NCI-H2081 treated with DMSO at 0.1 percent for 48 hours (cell line): ENCODE results near the gene TGFB1I1.
"Not testable (repeated sequence)": the region's sequence is repeated elsewhere in the genome, so short reads cannot be mapped to it uniquely, and the experiment has no call there.

Experiments
- DNase-seq: peaks from one replicate; lab custom pipeline; 2025; lab: John Stamatoyannopoulos, UW

Gene TGFB1I1

DNA sequence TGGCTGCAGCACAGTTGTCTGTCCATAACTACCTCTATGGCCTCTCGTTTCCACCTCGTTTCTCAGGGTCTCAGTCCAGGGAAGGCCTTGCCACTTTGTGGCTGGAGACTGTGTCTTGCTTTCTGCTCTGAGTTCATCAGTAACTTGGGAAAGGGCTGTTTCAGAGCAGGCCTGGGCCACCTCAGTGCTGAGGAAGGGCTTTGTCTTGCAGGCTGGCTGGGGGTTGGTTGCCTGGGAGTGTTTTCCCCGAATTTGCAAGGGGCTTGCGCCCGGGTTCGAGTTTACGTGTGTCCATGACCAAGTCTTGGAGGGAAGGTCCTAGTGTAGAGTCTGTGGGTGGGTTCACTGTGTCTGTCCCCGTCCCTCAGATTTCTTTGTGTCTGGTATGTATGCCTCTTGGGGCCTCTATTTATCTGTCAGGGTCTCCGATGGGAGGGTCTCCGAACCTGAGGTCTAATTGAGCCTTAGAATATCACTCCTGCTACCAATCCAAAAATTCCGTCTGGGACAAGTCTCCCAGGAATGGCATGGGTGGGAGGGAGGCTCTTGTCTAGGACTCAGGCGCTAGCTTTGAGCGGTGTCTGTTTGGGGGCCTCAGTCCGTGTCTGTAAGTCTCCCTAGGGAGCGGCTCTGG lies 594 bp upstream of the TGFB1I1 start:
- DNase-seq = no peak

- peak; percentile 50 for DNase-seq
Measured at GRCh38 chr16:31472709-31473203, 804 bp downstream of the TGFB1I1 start.

DNA sequence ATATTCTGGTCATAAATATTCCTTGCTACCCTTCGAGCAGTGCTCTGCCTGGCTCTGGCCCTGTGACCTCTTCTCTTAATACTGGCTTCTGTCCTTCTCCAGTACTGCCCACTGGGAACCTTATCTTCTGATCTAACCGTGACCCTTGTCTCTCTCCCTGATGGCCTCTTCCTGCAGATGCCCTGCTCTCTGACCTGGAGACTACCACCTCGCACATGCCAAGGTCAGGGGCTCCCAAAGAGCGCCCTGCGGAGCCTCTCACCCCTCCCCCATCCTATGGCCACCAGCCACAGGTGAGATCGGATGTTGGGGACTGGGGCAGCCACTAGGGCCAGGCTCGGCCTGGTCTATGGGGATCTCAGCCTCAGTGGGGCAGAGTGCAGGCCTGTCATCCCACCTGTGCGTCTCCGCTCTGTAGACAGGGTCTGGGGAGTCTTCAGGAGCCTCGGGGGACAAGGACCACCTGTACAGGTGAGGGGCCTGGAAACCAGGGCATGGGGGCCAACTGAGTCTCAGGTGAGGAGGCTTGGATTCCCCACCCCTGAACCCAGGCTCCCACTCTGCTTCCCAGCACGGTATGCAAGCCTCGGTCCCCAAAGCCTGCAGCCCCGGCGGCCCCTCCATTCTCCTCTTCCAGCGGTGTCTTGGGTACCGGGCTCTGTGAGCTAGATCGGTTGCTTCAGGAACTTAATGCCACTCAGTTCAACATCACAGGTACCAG lies 1.5 kb downstream of the TGFB1I1 start:
- DNase-seq = no peak

- DNase-seq = no peak
Measured at GRCh38 chr16:31474173-31474714, 2.3 kb downstream of the TGFB1I1 start.

DNA sequence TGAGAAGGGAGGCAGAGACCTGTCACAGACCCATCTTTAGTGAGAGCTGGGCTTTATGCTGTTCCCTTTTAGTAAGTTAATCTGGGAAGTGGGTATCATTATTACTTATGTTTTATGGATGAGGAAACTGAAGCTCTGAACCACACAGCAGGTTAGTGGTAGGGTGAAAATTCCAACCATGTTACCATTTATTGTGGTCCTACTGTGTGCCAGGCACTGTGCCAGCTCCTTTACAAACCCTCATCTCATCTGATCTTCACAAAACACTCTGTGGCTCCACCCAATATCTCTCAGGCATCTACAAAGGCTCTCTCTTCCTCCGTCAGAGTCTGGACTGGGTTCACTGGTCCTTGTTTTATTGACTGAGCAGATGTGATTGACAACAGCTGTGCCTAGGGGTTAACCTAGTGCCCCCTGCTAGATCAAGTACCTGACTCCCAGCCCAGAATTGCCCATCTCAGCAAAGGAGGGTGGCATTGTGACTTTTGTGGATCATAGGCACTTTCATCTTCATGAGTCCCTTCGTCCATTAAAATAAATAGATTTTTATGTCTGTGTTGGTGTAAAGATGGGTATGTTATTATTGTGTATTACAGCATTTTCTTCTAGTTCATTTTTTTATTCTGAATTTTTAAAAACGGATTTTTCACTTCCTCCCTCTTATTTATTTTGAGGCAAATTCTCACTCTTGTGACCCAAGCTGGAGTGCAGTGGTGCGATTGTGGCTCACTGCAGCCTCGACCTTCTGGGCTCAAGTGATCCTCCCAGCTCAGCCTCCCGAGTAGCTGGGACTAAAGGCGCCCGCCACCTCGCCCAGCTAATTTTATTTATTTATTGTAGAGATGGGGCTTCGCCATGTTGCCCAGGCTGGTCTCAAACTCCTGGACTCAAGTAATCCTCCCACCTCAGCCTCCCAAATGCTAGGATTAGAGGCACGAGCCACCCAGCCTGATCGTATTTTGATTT lies 3.1 kb downstream of the TGFB1I1 start:
- DNase-seq = no peak

DNA sequence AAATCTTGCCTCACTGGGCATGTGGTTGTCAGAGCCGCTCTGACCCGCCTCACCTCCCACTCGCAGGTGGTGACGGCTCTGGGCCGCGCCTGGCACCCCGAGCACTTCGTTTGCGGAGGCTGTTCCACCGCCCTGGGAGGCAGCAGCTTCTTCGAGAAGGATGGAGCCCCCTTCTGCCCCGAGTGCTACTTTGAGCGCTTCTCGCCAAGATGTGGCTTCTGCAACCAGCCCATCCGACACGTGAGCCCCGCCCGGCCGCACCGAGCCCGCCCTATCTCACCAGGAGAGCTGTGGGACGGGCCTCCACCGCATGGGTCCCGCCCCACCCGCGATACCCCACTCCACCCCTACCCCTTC lies 4.0 kb downstream of the TGFB1I1 start:
- DNase-seq = no peak

- DNase-seq = no peak
Measured at GRCh38 chr16:31476303-31477219, 4.6 kb downstream of the TGFB1I1 start.

GRCh38 chr16:31477220-31478216 lies 5.6 kb downstream of the TGFB1I1 start:
- no peak for DNase-seq

- no peak for DNase-seq
Measured at GRCh38 chr16:31478956-31479355, 7.0 kb downstream of the TGFB1I1 start.

DNA sequence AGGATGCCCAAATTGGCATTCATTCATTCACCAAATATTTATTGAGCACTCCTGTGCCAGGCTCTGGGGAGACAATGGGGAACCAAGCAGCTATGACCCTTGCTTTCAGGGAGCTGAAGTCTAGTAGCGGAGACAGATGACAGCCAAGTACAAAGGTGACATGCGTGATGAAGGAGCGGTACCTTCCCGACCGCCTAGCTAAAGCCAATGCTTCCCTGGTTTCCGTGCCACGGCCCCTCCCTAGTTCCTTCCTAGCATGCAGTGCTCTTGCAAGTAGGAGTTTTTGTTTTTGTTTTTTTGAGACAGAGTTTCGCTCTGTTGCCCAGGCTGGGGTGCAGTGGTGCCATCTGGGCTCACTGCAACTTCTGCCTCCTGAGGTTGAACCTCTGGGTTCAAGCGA lies 7.8 kb downstream of the TGFB1I1 start:
- DNase-seq = no peak

DNA sequence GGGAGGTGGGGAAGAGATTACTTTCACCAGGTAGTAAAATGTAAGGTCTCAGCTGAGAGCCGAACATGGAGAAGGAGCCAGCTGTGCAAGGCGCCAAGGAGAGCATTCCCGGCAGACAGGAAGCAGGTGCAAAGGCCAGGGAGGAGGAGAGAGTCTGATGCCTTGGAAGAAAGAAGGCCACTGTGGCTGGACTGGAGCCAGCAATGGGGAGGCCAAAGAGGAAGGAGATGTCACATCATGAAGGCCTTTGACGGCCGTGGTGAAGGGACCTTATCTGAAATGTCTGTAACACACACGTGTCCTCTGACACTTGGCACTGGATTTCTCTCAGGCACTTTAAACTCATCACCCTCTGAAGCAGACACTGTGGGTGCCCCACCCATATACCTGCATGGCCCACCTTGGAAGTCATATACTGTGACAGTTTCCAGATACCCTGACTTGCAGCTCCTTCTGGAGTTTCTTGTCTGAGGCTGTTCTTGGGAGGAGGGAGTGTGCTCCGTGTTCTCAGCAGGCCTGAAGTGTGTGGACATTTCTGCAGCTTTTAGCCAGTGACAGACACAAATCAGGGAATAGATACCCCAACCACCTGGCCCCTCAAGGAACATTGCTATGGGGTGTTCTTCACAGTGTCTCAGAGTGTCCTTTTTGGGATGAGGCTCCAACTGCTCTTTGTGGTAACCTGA lies 9.0 kb downstream of the TGFB1I1 start:
- no peak for DNase-seq

DNA sequence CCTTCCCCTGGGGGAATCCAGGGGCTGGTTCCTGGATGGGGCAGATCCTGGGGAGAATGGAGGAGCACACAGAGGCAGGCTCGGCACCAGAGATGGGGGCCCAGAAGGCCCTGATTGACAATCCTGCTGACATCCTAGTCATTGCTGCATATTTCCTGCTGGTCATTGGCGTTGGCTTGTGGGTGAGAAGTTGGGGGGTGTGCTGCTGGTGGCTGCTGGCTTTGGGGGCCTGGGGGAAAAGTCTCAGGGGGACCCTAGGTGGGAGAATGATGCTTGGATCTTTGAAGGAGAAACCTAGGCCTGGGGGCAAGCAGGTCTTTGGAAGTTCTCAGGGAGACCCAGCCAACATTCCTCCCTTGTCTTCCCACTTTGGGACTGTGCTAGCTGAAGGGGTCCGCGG lies 11.1 kb downstream of the TGFB1I1 start, which contains the start of gene SLC5A2:
Gene SLC5A2 (plus strand): TSS at position 43 of the 400 bp plus-strand sequence. CDS start 14 bp downstream, at position 57.
- no peak for DNase-seq

DNA sequence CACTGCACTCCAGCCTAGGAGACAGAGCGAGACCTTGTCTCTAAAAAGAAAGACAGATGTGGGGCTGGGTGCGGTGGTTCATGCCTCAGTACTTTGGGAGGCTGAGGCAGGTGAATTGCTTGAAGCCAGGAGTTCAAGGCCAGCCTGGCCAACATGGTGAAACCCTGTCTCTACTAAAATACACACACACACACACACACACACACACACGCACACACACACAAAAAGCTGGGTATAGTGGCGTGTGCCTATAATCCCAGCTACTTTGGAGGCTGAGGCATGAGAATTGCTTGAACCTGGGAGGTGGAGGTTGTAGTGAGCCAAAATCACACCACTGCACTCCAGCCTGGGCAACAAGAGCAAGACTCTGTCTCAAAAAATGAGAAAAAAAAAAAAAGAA lies 12.1 kb downstream of the TGFB1I1 start:
- not testable (repeated sequence) for DNase-seq

DNA sequence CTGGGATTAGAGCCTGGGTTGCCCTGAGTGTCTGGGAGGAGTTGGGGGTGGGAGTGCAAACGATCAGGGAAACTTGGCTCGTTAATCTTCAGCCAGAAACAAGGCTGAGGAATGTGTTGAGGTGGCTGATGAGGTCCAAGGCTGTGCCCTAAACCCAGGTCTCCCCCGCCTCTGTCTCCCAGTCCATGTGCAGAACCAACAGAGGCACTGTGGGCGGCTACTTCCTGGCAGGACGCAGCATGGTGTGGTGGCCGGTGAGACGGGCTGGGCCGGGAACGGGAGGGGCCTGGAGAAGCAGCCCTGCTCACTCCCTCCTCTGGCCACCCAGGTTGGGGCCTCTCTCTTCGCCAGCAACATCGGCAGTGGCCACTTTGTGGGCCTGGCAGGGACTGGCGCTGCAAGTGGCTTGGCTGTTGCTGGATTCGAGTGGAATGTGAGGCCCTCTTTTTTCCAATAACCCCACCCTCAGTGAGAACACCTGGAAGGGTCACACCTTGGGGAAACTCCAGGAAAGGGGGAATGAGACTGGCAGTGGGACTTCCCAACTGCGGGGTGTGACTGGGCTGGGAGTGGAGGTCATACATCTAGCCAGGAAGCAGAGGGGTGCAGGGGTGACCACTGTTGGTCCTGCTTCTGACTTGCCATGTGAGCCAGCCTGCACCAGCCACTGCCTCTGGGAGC lies 12.7 kb downstream of the TGFB1I1 start:
- no peak for DNase-seq

DNA sequence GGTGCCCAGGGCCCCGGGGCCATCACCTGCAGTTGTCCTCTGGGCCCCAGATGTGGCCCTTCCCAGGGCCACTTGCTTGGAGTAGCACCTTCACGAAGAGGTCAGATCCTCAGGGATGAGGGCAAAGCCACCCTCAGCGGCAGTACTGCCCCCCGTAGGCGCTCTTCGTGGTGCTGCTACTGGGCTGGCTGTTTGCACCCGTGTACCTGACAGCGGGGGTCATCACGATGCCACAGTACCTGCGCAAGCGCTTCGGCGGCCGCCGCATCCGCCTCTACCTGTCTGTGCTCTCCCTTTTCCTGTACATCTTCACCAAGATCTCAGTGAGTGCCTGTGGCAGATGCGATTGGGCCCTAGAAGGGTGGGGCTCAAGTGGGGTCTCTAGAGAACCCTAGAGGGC lies 13.6 kb downstream of the TGFB1I1 start:
- no peak for DNase-seq

GRCh38 chr16:31486045-31486444 lies 14.1 kb downstream of the TGFB1I1 start:
- no peak for DNase-seq

GRCh38 chr16:31487071-31487719 lies 15.2 kb downstream of the TGFB1I1 start:
- no peak for DNase-seq
